GM18498 (cell line): Measurements from ENCODE around the gene FAM13A.
"Not testable (repeated sequence)": the region's sequence is repeated elsewhere in the genome, so short reads cannot be mapped to it uniquely, and the experiment has no call there.

Experiments
- ATAC-seq: cut with Tn5 transposase; IDR thresholded peaks from one replicate; pipeline ENCODE4 v1.9.1; 2021; ENCODE audit warnings: mild to moderate bottlenecking, moderate library complexity; ENCODE audit not compliant: unreplicated experiment

Gene FAM13A

GRCh38 chr4:88964450-88964849 lies 92.5 kb downstream of the FAM13A start:
- no peak for ATAC-seq

GRCh38 chr4:88963817-88964216 lies 93.2 kb downstream of the FAM13A start:
- ATAC-seq, result no peak

GRCh38 chr4:88962396-88962795 lies 94.6 kb downstream of the FAM13A start:
- ATAC-seq, result no peak

GRCh38 chr4:88960576-88960975 lies 96.4 kb downstream of the FAM13A start:
- ATAC-seq, result no peak

- ATAC-seq, result no peak
Observed at GRCh38 chr4:88958080-88958479, 98.9 kb downstream of the FAM13A start.

- ATAC-seq, result no peak
Observed at GRCh38 chr4:88957570-88957969, 99.4 kb downstream of the FAM13A start.

- ATAC-seq, result no peak
Observed at GRCh38 chr4:88955580-88956380, 101.2 kb downstream of the FAM13A start.

GRCh38 chr4:88953400-88953799 lies 103.6 kb downstream of the FAM13A start:
- no peak for ATAC-seq

GRCh38 chr4:88952081-88952480 lies 104.9 kb downstream of the FAM13A start:
- no peak for ATAC-seq

- ATAC-seq, result no peak
Observed at GRCh38 chr4:88949605-88950004, 107.4 kb downstream of the FAM13A start.

GRCh38 chr4:88940506-88940905 lies 116.5 kb downstream of the FAM13A start:
- no peak for ATAC-seq

GRCh38 chr4:88939697-88940096 lies 117.3 kb downstream of the FAM13A start:
- no peak for ATAC-seq

GRCh38 chr4:88938138-88938537 lies 118.8 kb downstream of the FAM13A start:
- no peak for ATAC-seq

GRCh38 chr4:88937081-88937480 lies 119.9 kb downstream of the FAM13A start:
- no peak for ATAC-seq

GRCh38 chr4:88933414-88934160 lies 123.4 kb downstream of the FAM13A start:
- no peak for ATAC-seq

- no peak for ATAC-seq
Observed at GRCh38 chr4:88928852-88929251, 128.1 kb downstream of the FAM13A start.

GRCh38 chr4:88927420-88927819 lies 129.6 kb downstream of the FAM13A start:
- ATAC-seq, result no peak

GRCh38 chr4:88919056-88919455 lies 137.9 kb downstream of the FAM13A start:
- ATAC-seq, result no peak

- ATAC-seq, result not testable (repeated sequence)
Observed at GRCh38 chr4:88913181-88913580, 143.8 kb downstream of the FAM13A start.

- no peak for ATAC-seq
Observed at GRCh38 chr4:88911246-88912212, 145.5 kb downstream of the FAM13A start.

- no peak for ATAC-seq
Observed at GRCh38 chr4:88910101-88910500, 146.9 kb downstream of the FAM13A start.
